B cell (primary cell): Measurements from ENCODE around the gene ZSCAN9.

Source experiments
- CTCF ChIP-seq: fragments of 200-600 bp; IDR thresholded peaks from one replicate; pipeline ENCODE4 v1.8.0; 2022; ENCODE audit warnings: antibody characterized with exemption, mild to moderate bottlenecking
- EZH2 ChIP-seq: IDR thresholded peaks from 2 replicates; pipeline ENCODE4 v1.6.1; 2012; ENCODE audit warnings: borderline replicate concordance, low read depth, mild to moderate bottlenecking, moderate library complexity, low read length; ENCODE audit not compliant: insufficient read depth, poor library complexity, severe bottlenecking

- TF ChIP-seq CTCF (no peak), EZH2 (no peak)
Measured at GRCh38 chr6:28176373-28176772, 48.7 kb upstream of the ZSCAN9 start.
